ENCODE data around the gene ATMIN. TPM values are rescaled to one million over a fixed set of nuclear protein-coding genes. Genes with fewer than 3 reads are reported as not detected.

The ATMIN gene
- total and polyA plus RNA-seq, 2 of the 13 experiments (the other 11 are each of a cell fraction or from before 2014, with no cell fraction given), result 34.6 to 60.4 TPM

DNA sequence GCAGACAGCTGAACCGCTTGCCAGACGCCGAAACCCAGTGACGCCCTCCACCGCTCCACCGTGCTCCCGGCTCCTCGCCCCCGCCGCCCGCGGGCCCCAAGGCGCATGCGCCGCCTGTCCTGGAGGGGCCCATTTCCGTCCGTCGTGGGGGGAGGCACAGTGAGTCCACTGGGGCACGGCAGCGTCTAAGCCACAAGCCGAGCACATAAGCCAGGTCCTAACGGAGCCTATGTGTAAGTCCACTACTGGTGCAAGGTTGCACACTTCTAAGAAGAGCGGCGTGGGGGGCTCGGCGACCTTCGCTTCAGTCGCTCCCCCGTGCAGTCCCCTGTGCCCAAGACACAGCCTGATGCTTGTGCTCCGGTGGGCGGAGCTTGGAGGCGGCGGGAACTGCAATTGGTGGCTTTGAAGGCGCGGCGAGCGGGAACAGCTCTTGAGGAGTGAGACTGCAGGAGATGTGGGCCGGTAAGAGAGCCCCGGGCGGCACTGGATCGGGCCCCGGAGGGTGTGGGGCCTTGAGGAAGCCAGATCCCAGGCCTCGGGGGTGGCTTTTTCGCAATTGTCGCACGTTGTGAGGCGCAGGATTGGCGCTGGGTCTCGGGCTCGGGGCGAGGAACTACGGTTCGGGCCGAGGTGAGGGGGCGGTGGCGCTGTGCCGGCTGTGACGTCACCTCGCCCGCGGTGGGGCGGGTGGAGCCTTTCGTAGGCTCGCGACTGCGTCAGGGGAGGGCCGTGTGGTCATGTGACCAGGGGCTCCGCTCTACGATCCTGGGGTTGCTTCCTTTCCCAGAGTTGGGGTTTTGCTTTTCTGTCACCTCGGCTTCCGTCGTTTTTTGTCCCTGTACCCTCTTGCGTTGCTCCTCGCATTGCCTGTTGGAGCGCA, 28.6 kb upstream of the ATMIN start, which contains the start of the genes CENPN and CMC2 (continued):
- TF ChIP-seq ZNF501 (CRISPR knock-in tag; IDR thresholded peaks at IDR 0.05) (peak; percentile 98), SP2 (CRISPR knock-in tag; IDR thresholded peaks at IDR 0.05) (peak; percentile 67), ZBTB3 (CRISPR knock-in tag; IDR thresholded peaks at IDR 0.05; ENCODE audit: borderline replicate concordance, low read depth) (peak; percentile 81), ZSCAN12 (CRISPR knock-in tag; IDR thresholded peaks at IDR 0.05) (no peak), ZFP62 (CRISPR knock-in tag; IDR thresholded peaks at IDR 0.05) (peak; percentile 23; the same call in 1 of the 2 replicates), CENPT (CRISPR knock-in tag; IDR thresholded peaks at IDR 0.05; ENCODE audit: low read depth) (0 out of 2 replicates have a peak, but pooled peaks have one; percentile 15), ASH2L (IDR thresholded peaks at IDR 0.05; ENCODE audit: insufficient read length, low read depth, low read length) (no peak), ZNF562 (CRISPR knock-in tag; IDR thresholded peaks at IDR 0.05; ENCODE audit: borderline replicate concordance) (no peak), ZNF850 (CRISPR knock-in tag; conservative IDR thresholded peaks at IDR 0.05) (peak; percentile 96), ZNF749 (CRISPR knock-in tag; IDR thresholded peaks at IDR 0.05; ENCODE audit: borderline replicate concordance) (peak; percentile 95), ARHGAP35 (CRISPR knock-in tag; IDR thresholded peaks at IDR 0.05; ENCODE audit: borderline replicate concordance) (peak; percentile 1; the same call in 1 of the 2 replicates), ZIK1 (CRISPR knock-in tag; IDR thresholded peaks at IDR 0.05; ENCODE audit: borderline replicate concordance, low read depth) (no peak), TAF15 (IDR thresholded peaks at IDR 0.05; ENCODE audit: low read depth, low read length, poor library complexity, severe bottlenecking) (peak; percentile 53), KLF16 (CRISPR knock-in tag; IDR thresholded peaks at IDR 0.05) (peak in 1 of 2 experiments; percentile 47; a peak in 3 of 4 replicates)
- TF ChIP-seq, protein P1, sequence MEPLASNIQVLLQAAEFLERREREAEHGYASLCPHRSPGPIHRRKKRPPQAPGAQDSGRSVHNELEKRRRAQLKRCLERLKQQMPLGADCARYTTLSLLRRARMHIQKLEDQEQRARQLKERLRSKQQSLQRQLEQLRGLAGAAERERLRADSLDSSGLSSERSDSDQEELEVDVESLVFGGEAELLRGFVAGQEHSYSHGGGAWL (CRISPR knock-in tag; IDR thresholded peaks at IDR 0.05), result peak; percentile 9; the same call in 1 of the 2 replicates
- TF ChIP-seq, protein P2, sequence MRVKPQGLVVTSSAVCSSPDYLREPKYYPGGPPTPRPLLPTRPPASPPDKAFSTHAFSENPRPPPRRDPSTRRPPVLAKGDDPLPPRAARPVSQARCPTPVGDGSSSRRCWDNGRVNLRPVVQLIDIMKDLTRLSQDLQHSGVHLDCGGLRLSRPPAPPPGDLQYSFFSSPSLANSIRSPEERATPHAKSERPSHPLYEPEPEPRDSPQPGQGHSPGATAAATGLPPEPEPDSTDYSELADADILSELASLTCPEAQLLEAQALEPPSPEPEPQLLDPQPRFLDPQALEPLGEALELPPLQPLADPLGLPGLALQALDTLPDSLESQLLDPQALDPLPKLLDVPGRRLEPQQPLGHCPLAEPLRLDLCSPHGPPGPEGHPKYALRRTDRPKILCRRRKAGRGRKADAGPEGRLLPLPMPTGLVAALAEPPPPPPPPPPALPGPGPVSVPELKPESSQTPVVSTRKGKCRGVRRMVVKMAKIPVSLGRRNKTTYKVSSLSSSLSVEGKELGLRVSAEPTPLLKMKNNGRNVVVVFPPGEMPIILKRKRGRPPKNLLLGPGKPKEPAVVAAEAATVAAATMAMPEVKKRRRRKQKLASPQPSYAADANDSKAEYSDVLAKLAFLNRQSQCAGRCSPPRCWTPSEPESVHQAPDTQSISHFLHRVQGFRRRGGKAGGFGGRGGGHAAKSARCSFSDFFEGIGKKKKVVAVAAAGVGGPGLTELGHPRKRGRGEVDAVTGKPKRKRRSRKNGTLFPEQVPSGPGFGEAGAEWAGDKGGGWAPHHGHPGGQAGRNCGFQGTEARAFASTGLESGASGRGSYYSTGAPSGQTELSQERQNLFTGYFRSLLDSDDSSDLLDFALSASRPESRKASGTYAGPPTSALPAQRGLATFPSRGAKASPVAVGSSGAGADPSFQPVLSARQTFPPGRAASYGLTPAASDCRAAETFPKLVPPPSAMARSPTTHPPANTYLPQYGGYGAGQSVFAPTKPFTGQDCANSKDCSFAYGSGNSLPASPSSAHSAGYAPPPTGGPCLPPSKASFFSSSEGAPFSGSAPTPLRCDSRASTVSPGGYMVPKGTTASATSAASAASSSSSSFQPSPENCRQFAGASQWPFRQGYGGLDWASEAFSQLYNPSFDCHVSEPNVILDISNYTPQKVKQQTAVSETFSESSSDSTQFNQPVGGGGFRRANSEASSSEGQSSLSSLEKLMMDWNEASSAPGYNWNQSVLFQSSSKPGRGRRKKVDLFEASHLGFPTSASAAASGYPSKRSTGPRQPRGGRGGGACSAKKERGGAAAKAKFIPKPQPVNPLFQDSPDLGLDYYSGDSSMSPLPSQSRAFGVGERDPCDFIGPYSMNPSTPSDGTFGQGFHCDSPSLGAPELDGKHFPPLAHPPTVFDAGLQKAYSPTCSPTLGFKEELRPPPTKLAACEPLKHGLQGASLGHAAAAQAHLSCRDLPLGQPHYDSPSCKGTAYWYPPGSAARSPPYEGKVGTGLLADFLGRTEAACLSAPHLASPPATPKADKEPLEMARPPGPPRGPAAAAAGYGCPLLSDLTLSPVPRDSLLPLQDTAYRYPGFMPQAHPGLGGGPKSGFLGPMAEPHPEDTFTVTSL (CRISPR knock-in tag; IDR thresholded peaks at IDR 0.05; ENCODE audit: borderline replicate concordance), result peak; percentile 23; the same call in 1 of the 2 replicates
- TF ChIP-seq, protein P3, sequence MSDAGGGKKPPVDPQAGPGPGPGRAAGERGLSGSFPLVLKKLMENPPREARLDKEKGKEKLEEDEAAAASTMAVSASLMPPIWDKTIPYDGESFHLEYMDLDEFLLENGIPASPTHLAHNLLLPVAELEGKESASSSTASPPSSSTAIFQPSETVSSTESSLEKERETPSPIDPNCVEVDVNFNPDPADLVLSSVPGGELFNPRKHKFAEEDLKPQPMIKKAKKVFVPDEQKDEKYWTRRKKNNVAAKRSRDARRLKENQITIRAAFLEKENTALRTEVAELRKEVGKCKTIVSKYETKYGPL (CRISPR knock-in tag; IDR thresholded peaks at IDR 0.05), result 0 out of 2 replicates have a peak, but pooled peaks have one; percentile 33
- TF ChIP-seq, protein P4, sequence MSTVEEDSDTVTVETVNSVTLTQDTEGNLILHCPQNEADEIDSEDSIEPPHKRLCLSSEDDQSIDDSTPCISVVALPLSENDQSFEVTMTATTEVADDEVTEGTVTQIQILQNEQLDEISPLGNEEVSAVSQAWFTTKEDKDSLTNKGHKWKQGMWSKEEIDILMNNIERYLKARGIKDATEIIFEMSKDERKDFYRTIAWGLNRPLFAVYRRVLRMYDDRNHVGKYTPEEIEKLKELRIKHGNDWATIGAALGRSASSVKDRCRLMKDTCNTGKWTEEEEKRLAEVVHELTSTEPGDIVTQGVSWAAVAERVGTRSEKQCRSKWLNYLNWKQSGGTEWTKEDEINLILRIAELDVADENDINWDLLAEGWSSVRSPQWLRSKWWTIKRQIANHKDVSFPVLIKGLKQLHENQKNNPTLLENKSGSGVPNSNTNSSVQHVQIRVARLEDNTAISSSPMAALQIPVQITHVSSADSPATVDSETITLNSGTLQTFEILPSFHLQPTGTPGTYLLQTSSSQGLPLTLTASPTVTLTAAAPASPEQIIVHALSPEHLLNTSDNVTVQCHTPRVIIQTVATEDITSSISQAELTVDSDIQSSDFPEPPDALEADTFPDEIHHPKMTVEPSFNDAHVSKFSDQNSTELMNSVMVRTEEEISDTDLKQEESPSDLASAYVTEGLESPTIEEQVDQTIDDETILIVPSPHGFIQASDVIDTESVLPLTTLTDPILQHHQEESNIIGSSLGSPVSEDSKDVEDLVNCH (CRISPR knock-in tag; IDR thresholded peaks at IDR 0.05), result no peak
